OCI-M2 (cell line): ENCODE measurements around the gene RAB33A.
"Not testable (repeated sequence)": the region's sequence is repeated elsewhere in the genome, so short reads cannot be mapped to it uniquely, and the experiment has no call there.

ENCODE experiments used
- DNase-seq: peaks from one replicate; lab custom pipeline; 2025; ENCODE audit not compliant: unreplicated experiment; lab: John Stamatoyannopoulos, UW

The RAB33A gene

GRCh38 chrX:130231184-130231583, 59.4 kb downstream of the RAB33A start:
- not testable (repeated sequence) for DNase-seq
